NB4 (cell line): Measurements from ENCODE around the gene TRAPPC12.

ENCODE experiments used
- DNase-seq: peaks from one replicate; pipeline ENCODE4 v3.0.0; 2010; ENCODE audit warnings: low read depth
- H3K4me3 ChIP-seq: one replicate; pipeline ENCODE4 v1.5.1; 2011; ENCODE audit warnings: mild to moderate bottlenecking, low read depth, low read length, moderate library complexity
- MYC ChIP-seq: IDR thresholded peaks from 2 replicates; pipeline ENCODE4 v1.6.1; 2011; ENCODE audit warnings: low read depth, low read length
- POLR2A ChIP-seq: IDR thresholded peaks from 2 replicates; pipeline ENCODE4 v1.6.1; 2011; ENCODE audit warnings: mild to moderate bottlenecking; ENCODE audit not compliant: insufficient read length; ENCODE audit errors: extremely low read depth
- TF ChIP-seq, protein P1 (sequence below): IDR thresholded peaks from 2 replicates; pipeline ENCODE4 v1.6.1; 2011; ENCODE audit warnings: low read depth, low read length
- TF ChIP-seq, protein P2 (sequence below): IDR thresholded peaks from one replicate; pipeline ENCODE4 v1.5.1; 2012; ENCODE audit warnings: low read depth, low read length

The TRAPPC12 gene

DNA sequence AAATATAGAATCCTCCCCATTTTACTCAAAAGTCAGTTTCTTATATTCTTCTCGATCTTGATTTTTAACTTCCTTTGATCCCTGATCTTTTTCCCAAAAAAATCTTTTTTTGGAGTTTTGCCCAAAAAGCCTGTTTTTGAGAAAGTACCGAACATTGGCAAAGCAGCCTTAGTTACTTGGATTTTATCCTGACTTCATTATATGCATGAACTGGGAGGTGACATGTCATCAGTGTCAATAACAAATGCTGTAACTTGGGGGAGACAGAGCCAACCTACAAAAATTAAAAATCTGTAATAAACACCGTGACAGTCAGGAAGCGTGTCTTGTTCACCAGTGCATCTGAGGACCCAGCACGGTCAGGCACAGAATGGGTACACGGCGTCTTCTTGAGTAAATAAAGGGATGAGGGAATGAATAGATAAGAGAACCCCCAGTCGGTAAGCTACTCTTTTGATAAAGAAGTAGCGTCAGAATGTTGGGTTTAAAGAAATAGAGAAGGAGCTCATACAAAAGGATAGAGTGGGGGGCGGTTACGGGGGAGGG lies 24.9 kb downstream of the TRAPPC12 start:
- H3K4me3 ChIP-seq = no peak overlapping the region
- TF ChIP-seq POLR2A = no peak
- TF ChIP-seq, protein P1, sequence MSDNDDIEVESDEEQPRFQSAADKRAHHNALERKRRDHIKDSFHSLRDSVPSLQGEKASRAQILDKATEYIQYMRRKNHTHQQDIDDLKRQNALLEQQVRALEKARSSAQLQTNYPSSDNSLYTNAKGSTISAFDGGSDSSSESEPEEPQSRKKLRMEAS = no peak
- no peak for TF ChIP-seq MYC
- TF ChIP-seq, protein P2, sequence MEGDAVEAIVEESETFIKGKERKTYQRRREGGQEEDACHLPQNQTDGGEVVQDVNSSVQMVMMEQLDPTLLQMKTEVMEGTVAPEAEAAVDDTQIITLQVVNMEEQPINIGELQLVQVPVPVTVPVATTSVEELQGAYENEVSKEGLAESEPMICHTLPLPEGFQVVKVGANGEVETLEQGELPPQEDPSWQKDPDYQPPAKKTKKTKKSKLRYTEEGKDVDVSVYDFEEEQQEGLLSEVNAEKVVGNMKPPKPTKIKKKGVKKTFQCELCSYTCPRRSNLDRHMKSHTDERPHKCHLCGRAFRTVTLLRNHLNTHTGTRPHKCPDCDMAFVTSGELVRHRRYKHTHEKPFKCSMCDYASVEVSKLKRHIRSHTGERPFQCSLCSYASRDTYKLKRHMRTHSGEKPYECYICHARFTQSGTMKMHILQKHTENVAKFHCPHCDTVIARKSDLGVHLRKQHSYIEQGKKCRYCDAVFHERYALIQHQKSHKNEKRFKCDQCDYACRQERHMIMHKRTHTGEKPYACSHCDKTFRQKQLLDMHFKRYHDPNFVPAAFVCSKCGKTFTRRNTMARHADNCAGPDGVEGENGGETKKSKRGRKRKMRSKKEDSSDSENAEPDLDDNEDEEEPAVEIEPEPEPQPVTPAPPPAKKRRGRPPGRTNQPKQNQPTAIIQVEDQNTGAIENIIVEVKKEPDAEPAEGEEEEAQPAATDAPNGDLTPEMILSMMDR = no peak
- DNase-seq = no peak

DNA sequence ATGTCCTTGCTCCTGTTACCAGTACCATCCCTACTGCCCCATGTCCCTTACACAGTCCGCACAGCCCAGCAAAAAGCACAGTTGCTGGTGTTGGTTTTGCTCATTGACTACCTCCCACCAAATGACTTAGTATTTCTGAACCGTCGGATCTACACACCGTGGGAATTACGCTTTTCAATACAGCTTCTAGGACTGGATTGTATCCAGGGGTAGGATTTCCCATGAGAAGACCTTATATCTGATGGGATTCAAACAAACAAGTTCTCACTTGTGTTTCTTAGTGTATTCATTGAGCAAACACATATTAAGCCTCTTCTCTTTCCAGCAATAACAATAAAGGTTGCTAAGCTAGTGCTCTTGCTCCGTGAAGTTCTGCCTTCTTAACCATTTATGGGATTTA lies 25.8 kb downstream of the TRAPPC12 start:
- DNase-seq = no peak
- H3K4me3 ChIP-seq = no peak overlapping the region
- TF ChIP-seq, protein P2 = no peak
- TF ChIP-seq POLR2A (no peak), MYC (no peak)
- TF ChIP-seq, protein P1 = no peak

DNA sequence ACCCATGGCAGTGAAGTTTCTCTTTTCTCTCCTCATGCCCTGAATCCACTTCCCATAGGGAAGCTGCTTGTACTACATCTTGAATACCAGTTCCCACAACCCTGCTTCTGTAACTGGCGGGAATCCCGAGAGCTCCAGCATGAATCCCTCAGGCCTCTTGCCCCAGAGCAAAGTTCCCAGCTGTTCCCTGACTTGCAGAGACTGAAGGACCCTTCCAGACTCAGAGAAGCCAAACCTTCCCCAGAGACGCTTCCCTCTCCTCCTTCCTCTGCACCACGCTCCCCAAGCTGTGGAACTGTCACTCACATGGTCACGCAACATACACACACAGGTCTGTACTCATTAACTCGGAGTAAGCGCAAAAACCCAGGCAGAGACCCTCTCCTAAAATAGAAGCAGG lies 26.4 kb downstream of the TRAPPC12 start:
- DNase-seq = no peak
- TF ChIP-seq, protein P1 = no peak
- TF ChIP-seq, protein P2 = no peak
- TF ChIP-seq MYC (no peak), POLR2A (no peak)
- H3K4me3 ChIP-seq = no peak overlapping the region

DNA sequence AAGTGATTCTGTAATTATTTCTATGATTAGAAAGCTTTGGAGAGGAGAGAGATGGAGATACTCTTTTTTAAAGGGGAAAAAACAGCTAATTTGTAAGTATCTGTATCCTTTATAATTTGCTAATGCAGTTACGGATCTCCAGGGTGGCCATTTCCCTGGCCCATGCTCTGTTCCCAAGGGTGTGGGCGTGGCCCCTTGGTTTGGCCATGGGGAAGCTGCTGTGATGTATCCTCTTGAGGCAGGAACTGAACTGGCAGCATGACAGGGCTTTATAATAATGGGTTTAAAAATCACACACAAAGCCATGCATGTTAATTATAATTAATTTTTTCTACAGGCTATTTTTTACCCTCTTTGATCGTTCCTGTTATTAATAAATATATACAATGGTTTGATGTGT lies 27.0 kb downstream of the TRAPPC12 start:
- H3K4me3 ChIP-seq = no peak overlapping the region
- DNase-seq = no peak
- TF ChIP-seq POLR2A = no peak
- TF ChIP-seq, protein P1 = no peak
- TF ChIP-seq, protein P2 = no peak
- no peak for TF ChIP-seq MYC

DNA sequence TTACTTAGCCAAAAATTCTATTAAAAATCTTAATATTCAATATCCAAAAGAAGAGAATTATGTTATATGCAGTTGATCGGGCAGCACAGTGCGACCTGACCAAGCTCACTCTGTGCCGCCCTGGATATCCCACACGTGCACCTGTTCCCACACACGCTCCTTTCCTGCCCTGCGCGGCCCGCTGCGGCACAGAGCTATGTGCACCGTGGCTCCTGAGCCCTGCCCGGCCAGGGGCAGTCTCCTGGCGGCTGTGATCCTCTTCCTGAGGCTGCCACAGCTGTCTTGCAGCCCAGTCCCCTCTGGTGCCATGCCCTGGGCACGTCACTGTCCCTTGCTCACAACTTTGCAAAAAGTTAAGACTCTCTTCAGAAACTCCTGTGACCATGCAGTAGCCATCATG lies 29.3 kb downstream of the TRAPPC12 start:
- TF ChIP-seq MYC = no peak
- no peak for TF ChIP-seq POLR2A
- TF ChIP-seq, protein P2 = no peak
- TF ChIP-seq, protein P1 = no peak
- H3K4me3 ChIP-seq = no peak overlapping the region
- DNase-seq = no peak
